A549 treated with ZK216348 at 1 μM for 4 hours (cell line): ENCODE measurements around the gene ZNF718. TPM values are rescaled to one million over a fixed set of nuclear protein-coding genes. Genes with fewer than 3 reads are reported as not detected.

Experiments
- total RNA-seq: library from RNA; stranded (reverse); fragments of 200-300 nt; extraction: Qiagen RNA extraction; gene quantifications from 5 replicates; pipeline ENCODE4 v1.2.3, GENCODE V29; 2022; ENCODE audit warnings: low read depth

ZNF718 gene
- 0.39 to 0.80 TPM (median 0.50 TPM) in 5 replicates for total RNA-seq

DNA sequence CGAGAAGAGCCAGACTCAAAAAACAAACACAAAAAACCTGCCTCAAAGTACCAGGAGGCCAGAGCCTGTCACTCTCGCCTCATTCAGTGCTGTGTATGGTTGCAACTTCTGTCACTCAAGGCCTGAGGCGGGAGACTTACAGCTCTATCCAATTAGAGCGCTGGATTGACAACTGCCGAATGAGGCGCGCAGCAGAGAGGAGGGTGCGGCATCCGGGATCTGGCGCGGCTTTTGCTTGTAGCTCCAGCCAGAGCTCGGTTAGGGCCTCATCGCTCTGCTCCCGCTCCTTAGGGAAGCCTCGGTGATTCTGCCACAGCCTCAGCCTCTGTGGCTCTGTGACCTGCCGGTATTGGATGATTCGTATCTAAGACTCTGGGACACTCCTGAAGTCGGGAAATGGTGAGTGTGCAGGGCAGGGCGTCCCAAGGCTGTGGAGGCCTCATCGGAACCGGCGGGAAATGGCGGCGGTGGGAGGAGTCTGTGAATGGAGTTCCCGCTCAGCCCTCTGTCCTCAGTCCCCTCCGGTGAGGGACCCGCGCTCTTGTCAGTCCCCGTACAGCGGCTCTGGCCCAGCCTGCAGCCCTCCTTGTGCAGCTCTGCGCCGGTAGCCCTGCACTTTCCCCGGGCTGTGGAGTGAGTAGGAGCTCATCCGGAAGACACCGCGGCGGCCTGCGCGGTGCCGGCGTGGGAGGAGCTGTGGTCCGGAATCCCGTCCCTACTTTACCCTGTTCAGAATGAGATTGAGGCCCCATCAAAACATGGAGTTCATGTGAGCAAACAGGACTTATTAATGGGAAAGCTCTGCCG is at the start of gene ZNF718:
TSS of gene ZNF718 (plus strand) at position 227 of the 807 bp plus-strand sequence. CDS start at position 397, 170 bp downstream.

Other genes starting within 250 kb of the ZNF718 start
- gene ZNF595, start 71.2 kb upstream of the ZNF718 start, total RNA-seq = 16.2 to 21.0 TPM (median 19.2 TPM) in 5 replicates
- gene ZNF732, start 181.0 kb downstream of the ZNF718 start, total RNA-seq = not detected in 5 replicates
- 2.4 to 3.1 TPM (median 2.7 TPM) in 5 replicates for gene ZNF141, start 213.3 kb downstream of the ZNF718 start, total RNA-seq